Ovary (tissue), 9 donors: ENCODE results near the gene PCDHGA11. TPM values are rescaled to one million over a fixed set of nuclear protein-coding genes. Genes with fewer than 3 reads are reported as not detected.

Source experiments
- DNase-seq, 5 donors: peaks; one replicate each; pipeline ENCODE4 v3.0.0-alpha.2; 2019 to 2020
- H3K27ac ChIP-seq, 2 donors: fragments of 200-600 bp; one replicate each; pipeline versions ENCODE4 v1.5.1 to v1.8.0; 2019 to 2022
- H3K27me3 ChIP-seq: fragments of 200-600 bp; one replicate; pipeline ENCODE4 v1.8.0; 2022
- H3K36me3 ChIP-seq: fragments of 200-600 bp; sonication (generic); one replicate; pipeline ENCODE4 v1.5.1; 2019
- H3K4me1 ChIP-seq: one replicate; pipeline ENCODE4 v1.8.1; 2013; ENCODE audit warnings: mild to moderate bottlenecking, moderate library complexity; ENCODE audit not compliant: insufficient read depth
- H3K4me3 ChIP-seq: fragments of 200-600 bp; sonication (generic); one replicate; pipeline ENCODE4 v1.5.1; 2017
- H3K9me3 ChIP-seq, 2 donors: fragments of 200-600 bp in 1 of 2; sonication (generic) in 1 of 2; one replicate each; pipeline versions ENCODE4 v1.5.1 to v1.8.1; 2013 to 2019; ENCODE audit warnings: mild to moderate bottlenecking in 1 of 2, moderate library complexity in 1 of 2
- CTCF ChIP-seq, 3 donors: fragments of 450-650 bp in 2 of 3; fragments of 200-600 bp in 1 of 3; IDR thresholded peaks; one replicate each; pipeline versions ENCODE4 v1.5.1 to v1.8.0; 2016 to 2022; ENCODE audit warnings: antibody characterized with exemption in 3 of 3, mild to moderate bottlenecking in 1 of 3
- EP300 ChIP-seq: sonication (generic); formaldehyde crosslinking; IDR thresholded peaks from one replicate; pipeline ENCODE4 v1.6.1; 2017; ENCODE audit warnings: antibody characterized with exemption
- POLR2A ChIP-seq: fragments of 450-650 bp; IDR thresholded peaks from one replicate; pipeline ENCODE4 v1.6.1; 2017; ENCODE audit warnings: antibody characterized with exemption, mild to moderate bottlenecking, moderate library complexity
- WGBS, 3 donors: extraction: QIAGEN DNeasy Blood & Tissue Kit in 1 of 3; methylation state at CpG; one replicate each; pipeline versions ENCODE4 v1.1.5 to v1.1.7; 2013 to 2017; 5-methylcytosine and 5-hydroxymethylcytosine counted together
- intact Hi-C, 4 donors: fragments of 100-400 bp; cut with DNase I; formaldehyde crosslinking; loops; one replicate each; pipeline versions ENCODE4 v1.11.0 to v1.15.1; 2022 to 2023
- polyA plus RNA-seq, 2 donors: library from polyadenylated mRNA; stranded (reverse); fragments of 200-250 nt in 1 of 2; fragments of 350-450 nt in 1 of 2; fragmentation: Illumina TruSeq in 1 of 2; extraction: RNeasy Lipid Tissue Mini Kit (QIAGEN cat#74804) in 1 of 2; gene quantifications; one replicate each; pipeline ENCODE4 v1.2.3, GENCODE V29; 2013 to 2014
- total RNA-seq, 7 donors: library from RNA; depleted of rRNA in 2 of 7; stranded (reverse); fragments of >200 nt in 2 of 7; fragmentation: NEBNext Ultra II Directional in 3 of 7; extraction: Animal tissue kit (Norgen Biotek cat#: 25700) in 3 of 7; gene quantifications; one replicate each; pipeline versions ENCODE4 v1.1.0 to v1.2.4, GENCODE V29; 2016 to 2023
- donor health status: DM: no; HTN: no; CAD: no; lungs with moderate emphysema.
- donor health status: DM: no; HTN: no; CAD: no.
- donor health status: Bipolar disorder and iron deficiency.
- donor health status: DM: yes; HTN: yes; CAD: no.
- donor health status: DM: no; HTN: no; CAD: no.
- donor health status: DM: yes; HTN: yes; CAD: no.

Gene PCDHGA11
- total and polyA plus RNA-seq, 9 donors: 1.4 to 7.7 (median 4.7) TPM

- no peak for DNase-seq
- H3K9me3 ChIP-seq: no peaks in the 10 kb centered on the region
- WGBS, 3 donors: 95 to 99% (median 98%) methylated on average over 3 of the region's 3 CpGs
- no peaks in the 10 kb centered on the region for H3K4me1 ChIP-seq
- intact Hi-C loops: no loop called here
- no peaks in the 10 kb centered on the region for H3K27me3 ChIP-seq
- no peak overlapping the region for H3K4me3 ChIP-seq
- no peak overlapping the region for H3K27ac ChIP-seq
- H3K36me3 ChIP-seq: no peaks in the 10 kb centered on the region
- TF ChIP-seq EP300 (no peak), CTCF (IDR thresholded peaks at IDR 0.05) (no peak), POLR2A (no peak)
Observed at GRCh38 chr5:141465351-141465750, 44.5 kb downstream of the PCDHGA11 start.

Other genes with a start within 250 kb of the PCDHGA11 start
Only the 30 nearest of the 37 such genes appear.
- 1 to 10 TPM; 2.8 to 8.8 (median 6.9) TPM for gene PCDHB12, start 212.3 kb upstream of the PCDHGA11 start, total RNA-seq
- 1 to 10 TPM; 2.8 to 2.9 TPM for gene PCDHB12, start 212.3 kb upstream of the PCDHGA11 start, polyA plus RNA-seq
- 1 to 10 TPM; 3.9 to 5.9 (median 4.5) TPM for gene PCDHB13, start 207.1 kb upstream of the PCDHGA11 start, total RNA-seq
- gene PCDHB13, start 207.1 kb upstream of the PCDHGA11 start, polyA plus RNA-seq: 1 to 10 TPM; 1.3 to 3.1 TPM
- gene PCDHB14, start 197.7 kb upstream of the PCDHGA11 start, total RNA-seq: 1 to 10 TPM; 3.8 to 7.2 (median 5.4) TPM
- gene PCDHB14, start 197.7 kb upstream of the PCDHGA11 start, polyA plus RNA-seq: 1 to 10 TPM; 3.8 to 4.5 TPM
- 10 to 100 TPM in 4 of 7 donors, 1 to 10 TPM in 3; 3.4 to 17.0 (median 10.3) TPM for gene PCDHB15, start 175.7 kb upstream of the PCDHGA11 start, total RNA-seq
- gene PCDHB15, start 175.7 kb upstream of the PCDHGA11 start, polyA plus RNA-seq: 1 to 10 TPM; 6.7 to 8.2 TPM
- 1 to 10 TPM in 1 of 7 donors, under 1 TPM in 3, not detected in 3; 0.40 to 1.4 (median 0.54) TPM for gene SLC25A2, start 117.0 kb upstream of the PCDHGA11 start, total RNA-seq
- gene SLC25A2, start 117.0 kb upstream of the PCDHGA11 start, polyA plus RNA-seq: under 1 TPM in 1 of 2 donors, not detected in 1; 0.10 TPM
- gene TAF7, start 100.3 kb upstream of the PCDHGA11 start, total RNA-seq: 100 to 1,000 TPM in 4 of 7 donors, 10 to 100 TPM in 3; 65.1 to 141 (median 102) TPM
- 100 to 1,000 TPM in 1 of 2 donors, 10 to 100 TPM in 1; 96.4 to 136 TPM for gene TAF7, start 100.3 kb upstream of the PCDHGA11 start, polyA plus RNA-seq
- 1 to 10 TPM in 3 of 7 donors, under 1 TPM in 4; 0.72 to 2.8 (median 1.00) TPM for gene PCDHGA1, start 90.5 kb upstream of the PCDHGA11 start, total RNA-seq
- under 1 TPM; 0.29 to 0.90 TPM for gene PCDHGA1, start 90.5 kb upstream of the PCDHGA11 start, polyA plus RNA-seq
- gene PCDHGA2, start 82.3 kb upstream of the PCDHGA11 start, total RNA-seq: 10 to 100 TPM in 5 of 7 donors, 1 to 10 TPM in 2; 7.3 to 13.5 (median 12.0) TPM
- 1 to 10 TPM; 3.0 to 5.4 TPM for gene PCDHGA2, start 82.3 kb upstream of the PCDHGA11 start, polyA plus RNA-seq
- gene PCDHGA3, start 77.2 kb upstream of the PCDHGA11 start, total RNA-seq: 1 to 10 TPM; 5.3 to 8.6 (median 5.9) TPM
- 1 to 10 TPM; 1.9 to 2.9 TPM for gene PCDHGA3, start 77.2 kb upstream of the PCDHGA11 start, polyA plus RNA-seq
- gene PCDHGB1, start 71.0 kb upstream of the PCDHGA11 start, total RNA-seq: 1 to 10 TPM; 3.7 to 9.3 (median 5.5) TPM
- gene PCDHGB1, start 71.0 kb upstream of the PCDHGA11 start, polyA plus RNA-seq: 1 to 10 TPM; 1.1 to 1.4 TPM
- gene PCDHGA4, start 66.0 kb upstream of the PCDHGA11 start, total RNA-seq: 1 to 10 TPM; 4.4 to 8.2 (median 6.6) TPM
- gene PCDHGA4, start 66.0 kb upstream of the PCDHGA11 start, polyA plus RNA-seq: 1 to 10 TPM; 1.2 to 3.8 TPM
- 10 to 100 TPM in 2 of 7 donors, 1 to 10 TPM in 5; 4.5 to 11.9 (median 9.3) TPM for gene PCDHGB2, start 61.1 kb upstream of the PCDHGA11 start, total RNA-seq
- gene PCDHGB2, start 61.1 kb upstream of the PCDHGA11 start, polyA plus RNA-seq: 1 to 10 TPM; 1.9 to 4.3 TPM
- gene PCDHGA5, start 56.9 kb upstream of the PCDHGA11 start, total RNA-seq: 1 to 10 TPM; 4.5 to 9.5 (median 6.4) TPM
- gene PCDHGA5, start 56.9 kb upstream of the PCDHGA11 start, polyA plus RNA-seq: 1 to 10 TPM; 1.7 to 3.2 TPM
- gene PCDHGB3, start 50.8 kb upstream of the PCDHGA11 start, total RNA-seq: 1 to 10 TPM; 4.1 to 8.6 (median 5.6) TPM
- 1 to 10 TPM; 1.1 to 2.1 TPM for gene PCDHGB3, start 50.8 kb upstream of the PCDHGA11 start, polyA plus RNA-seq
- gene PCDHGA6, start 47.2 kb upstream of the PCDHGA11 start, total RNA-seq: 10 to 100 TPM in 3 of 7 donors, 1 to 10 TPM in 4; 6.7 to 14.5 (median 8.7) TPM
- gene PCDHGA6, start 47.2 kb upstream of the PCDHGA11 start, polyA plus RNA-seq: 1 to 10 TPM; 3.6 to 4.2 TPM
- gene PCDHGA7, start 38.3 kb upstream of the PCDHGA11 start, total RNA-seq: 1 to 10 TPM; 4.2 to 8.6 (median 5.8) TPM
- 1 to 10 TPM; 1.3 to 2.3 TPM for gene PCDHGA7, start 38.3 kb upstream of the PCDHGA11 start, polyA plus RNA-seq
- gene PCDHGB4, start 33.4 kb upstream of the PCDHGA11 start, total RNA-seq: 10 to 100 TPM in 1 of 7 donors, 1 to 10 TPM in 6; 6.0 to 12.0 (median 8.8) TPM
- gene PCDHGB4, start 33.4 kb upstream of the PCDHGA11 start, polyA plus RNA-seq: 1 to 10 TPM; 2.1 to 3.1 TPM
- 1 to 10 TPM; 2.9 to 7.6 (median 3.8) TPM for gene PCDHGA8, start 28.4 kb upstream of the PCDHGA11 start, total RNA-seq
- gene PCDHGA8, start 28.4 kb upstream of the PCDHGA11 start, polyA plus RNA-seq: under 1 TPM; 0.37 to 0.41 TPM
- gene PCDHGB5, start 23.1 kb upstream of the PCDHGA11 start, total RNA-seq: 10 to 100 TPM; 13.2 to 19.7 (median 18.2) TPM
- 1 to 10 TPM; 4.5 to 8.2 TPM for gene PCDHGB5, start 23.1 kb upstream of the PCDHGA11 start, polyA plus RNA-seq
- 10 to 100 TPM in 4 of 7 donors, 1 to 10 TPM in 3; 5.4 to 11.7 (median 10.6) TPM for gene PCDHGA9, start 18.3 kb upstream of the PCDHGA11 start, total RNA-seq
- 1 to 10 TPM; 2.3 to 5.2 TPM for gene PCDHGA9, start 18.3 kb upstream of the PCDHGA11 start, polyA plus RNA-seq
- 10 to 100 TPM in 6 of 7 donors, 1 to 10 TPM in 1; 9.8 to 18.1 (median 14.4) TPM for gene PCDHGB6, start 13.0 kb upstream of the PCDHGA11 start, total RNA-seq
- 10 to 100 TPM in 1 of 2 donors, 1 to 10 TPM in 1; 7.0 to 12.3 TPM for gene PCDHGB6, start 13.0 kb upstream of the PCDHGA11 start, polyA plus RNA-seq
- gene PCDHGA10, start 8.1 kb upstream of the PCDHGA11 start, total RNA-seq: 1 to 10 TPM; 5.0 to 9.7 (median 8.1) TPM
- gene PCDHGA10, start 8.1 kb upstream of the PCDHGA11 start, polyA plus RNA-seq: 1 to 10 TPM; 1.3 to 3.9 TPM
- 10 to 100 TPM; 11.3 to 22.9 (median 20.0) TPM for gene PCDHGB7, start 3.4 kb upstream of the PCDHGA11 start, total RNA-seq
- gene PCDHGB7, start 3.4 kb upstream of the PCDHGA11 start, polyA plus RNA-seq: 10 to 100 TPM in 1 of 2 donors, 1 to 10 TPM in 1; 8.0 to 19.9 TPM
- gene PCDHGA12, start 9.5 kb downstream of the PCDHGA11 start, total RNA-seq: 10 to 100 TPM in 1 of 7 donors, 1 to 10 TPM in 6; 6.0 to 10.4 (median 8.2) TPM
- 1 to 10 TPM; 2.0 to 4.5 TPM for gene PCDHGA12, start 9.5 kb downstream of the PCDHGA11 start, polyA plus RNA-seq
- 10 to 100 TPM; 19.6 to 85.3 (median 67.7) TPM for gene PCDHGC3, start 54.9 kb downstream of the PCDHGA11 start, total RNA-seq
- gene PCDHGC3, start 54.9 kb downstream of the PCDHGA11 start, polyA plus RNA-seq: 10 to 100 TPM; 63.1 to 92.9 TPM
- 1 to 10 TPM; 1.0 to 4.5 (median 2.4) TPM for gene PCDHGC4, start 64.0 kb downstream of the PCDHGA11 start, total RNA-seq
- gene PCDHGC4, start 64.0 kb downstream of the PCDHGA11 start, polyA plus RNA-seq: under 1 TPM; 0.22 to 0.32 TPM
- gene PCDHGC5, start 68.0 kb downstream of the PCDHGA11 start, total RNA-seq: 1 to 10 TPM; 1.4 to 3.5 (median 2.0) TPM
- gene PCDHGC5, start 68.0 kb downstream of the PCDHGA11 start, polyA plus RNA-seq: under 1 TPM; 0.19 to 0.48 TPM
- 10 to 100 TPM; 28.0 to 51.0 (median 44.0) TPM for gene DIAPH1, start 197.9 kb downstream of the PCDHGA11 start, total RNA-seq
- 10 to 100 TPM; 21.2 to 45.6 TPM for gene DIAPH1, start 197.9 kb downstream of the PCDHGA11 start, polyA plus RNA-seq
- 10 to 100 TPM; 34.2 to 55.6 (median 49.4) TPM for gene HDAC3, start 215.8 kb downstream of the PCDHGA11 start, total RNA-seq
- 10 to 100 TPM; 43.3 to 73.8 TPM for gene HDAC3, start 215.8 kb downstream of the PCDHGA11 start, polyA plus RNA-seq
- 1 to 10 TPM in 5 of 7 donors, under 1 TPM in 2; 0.58 to 3.0 (median 1.5) TPM for gene RELL2, start 215.9 kb downstream of the PCDHGA11 start, total RNA-seq
- 1 to 10 TPM in 1 of 2 donors, not detected in 1; 1.9 TPM for gene RELL2, start 215.9 kb downstream of the PCDHGA11 start, polyA plus RNA-seq